Mesothelial cell of epicardium (in vitro differentiated cells): ENCODE results near the gene PTPRR. TPM values are rescaled to one million over a fixed set of nuclear protein-coding genes. Genes with fewer than 3 reads are reported as not detected.

Experiments
- DNase-seq, 2 experiments: peaks; one replicate each; pipeline ENCODE4 v3.0.0; 2021; ENCODE audit warnings: low spot score in 2 of 2; ENCODE audit not compliant: unreplicated experiment in 2 of 2
- H3K27ac Mint-ChIP-seq: 2 replicates; pipeline ENCODE4 v1.8.0; 2021; ENCODE audit warnings: mixed read lengths
- H3K27me3 Mint-ChIP-seq: 2 replicates; pipeline ENCODE4 v1.8.0; 2021; ENCODE audit warnings: low read depth, mixed read lengths
- H3K36me3 Mint-ChIP-seq: 2 replicates; pipeline ENCODE4 v1.8.0; 2021; ENCODE audit warnings: mixed read lengths
- H3K4me1 Mint-ChIP-seq: 2 replicates; pipeline ENCODE4 v1.8.0; 2021; ENCODE audit warnings: mixed read lengths
- H3K4me3 Mint-ChIP-seq: 2 replicates; pipeline ENCODE4 v1.8.0; 2021; ENCODE audit warnings: mild to moderate bottlenecking, moderate library complexity, mixed read lengths
- H3K9me3 Mint-ChIP-seq: 2 replicates; pipeline ENCODE4 v1.8.0; 2021; ENCODE audit warnings: mixed read lengths
- total RNA-seq: library from RNA; stranded (reverse); gene quantifications from 3 replicates; pipeline ENCODE4 v1.2.1, GENCODE V29; 2021
- TF ChIP-seq, protein P1 (sequence below): fragments of 200-600 bp; sonication (generic); IDR thresholded peaks from one replicate; pipeline ENCODE4 v1.5.0; 2021; ENCODE audit warnings: antibody characterized with exemption; ENCODE audit not compliant: unreplicated experiment

PTPRR gene, protein sequence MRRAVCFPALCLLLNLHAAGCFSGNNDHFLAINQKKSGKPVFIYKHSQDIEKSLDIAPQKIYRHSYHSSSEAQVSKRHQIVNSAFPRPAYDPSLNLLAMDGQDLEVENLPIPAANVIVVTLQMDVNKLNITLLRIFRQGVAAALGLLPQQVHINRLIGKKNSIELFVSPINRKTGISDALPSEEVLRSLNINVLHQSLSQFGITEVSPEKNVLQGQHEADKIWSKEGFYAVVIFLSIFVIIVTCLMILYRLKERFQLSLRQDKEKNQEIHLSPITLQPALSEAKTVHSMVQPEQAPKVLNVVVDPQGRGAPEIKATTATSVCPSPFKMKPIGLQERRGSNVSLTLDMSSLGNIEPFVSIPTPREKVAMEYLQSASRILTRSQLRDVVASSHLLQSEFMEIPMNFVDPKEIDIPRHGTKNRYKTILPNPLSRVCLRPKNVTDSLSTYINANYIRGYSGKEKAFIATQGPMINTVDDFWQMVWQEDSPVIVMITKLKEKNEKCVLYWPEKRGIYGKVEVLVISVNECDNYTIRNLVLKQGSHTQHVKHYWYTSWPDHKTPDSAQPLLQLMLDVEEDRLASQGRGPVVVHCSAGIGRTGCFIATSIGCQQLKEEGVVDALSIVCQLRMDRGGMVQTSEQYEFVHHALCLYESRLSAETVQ
- total RNA-seq: 0.38 to 0.60 TPM (median 0.52 TPM) in 3 replicates

DNA sequence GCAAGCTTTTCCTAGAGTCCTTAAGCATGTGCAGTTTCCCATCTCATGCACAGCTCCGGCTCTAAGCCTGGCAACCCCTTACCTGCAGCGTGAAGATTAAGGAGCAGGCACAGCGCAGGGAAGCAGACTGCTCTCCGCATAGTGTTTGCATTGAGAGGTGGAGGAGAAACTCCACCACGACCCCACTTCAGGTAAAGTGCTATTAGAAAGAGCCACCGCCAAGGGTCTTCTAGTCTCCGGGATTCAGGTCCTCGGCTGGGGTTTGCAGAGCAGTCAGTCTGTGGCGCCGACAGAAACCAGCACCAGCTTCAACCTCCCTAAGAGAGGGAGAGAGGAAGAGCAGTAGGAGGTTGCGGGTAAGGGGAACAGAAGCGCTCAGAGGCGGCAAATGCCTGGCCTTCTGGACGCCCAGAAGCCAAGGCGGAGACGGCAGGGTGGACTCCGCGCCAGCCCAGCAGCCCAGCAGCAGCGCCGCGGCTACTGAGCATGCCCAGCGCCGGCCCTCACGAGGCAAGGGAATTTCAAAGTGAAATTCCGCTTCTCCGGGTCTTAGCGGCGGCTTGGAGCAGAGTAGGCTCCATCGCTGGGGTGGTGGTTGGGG, at the start of gene PTPRR:
TSS of gene PTPRR (minus strand) at position 488 of the 601 bp plus-strand sequence. CDS start at position 140, 348 bp downstream.
- Mint-ChIP-seq H3K27ac (no peak within 1 kb of the TSS), H3K27me3 (peaks cover 60% of the 10 kb centered on the region), H3K4me3 (peak within 1 kb of the TSS; percentile 21), H3K4me1 (peaks cover 1% of the 10 kb centered on the region), H3K9me3 (no peaks in the 10 kb centered on the region), H3K36me3 (no peaks in the 10 kb centered on the region)
- DNase-seq: no peak
- TF ChIP-seq, protein P1, sequence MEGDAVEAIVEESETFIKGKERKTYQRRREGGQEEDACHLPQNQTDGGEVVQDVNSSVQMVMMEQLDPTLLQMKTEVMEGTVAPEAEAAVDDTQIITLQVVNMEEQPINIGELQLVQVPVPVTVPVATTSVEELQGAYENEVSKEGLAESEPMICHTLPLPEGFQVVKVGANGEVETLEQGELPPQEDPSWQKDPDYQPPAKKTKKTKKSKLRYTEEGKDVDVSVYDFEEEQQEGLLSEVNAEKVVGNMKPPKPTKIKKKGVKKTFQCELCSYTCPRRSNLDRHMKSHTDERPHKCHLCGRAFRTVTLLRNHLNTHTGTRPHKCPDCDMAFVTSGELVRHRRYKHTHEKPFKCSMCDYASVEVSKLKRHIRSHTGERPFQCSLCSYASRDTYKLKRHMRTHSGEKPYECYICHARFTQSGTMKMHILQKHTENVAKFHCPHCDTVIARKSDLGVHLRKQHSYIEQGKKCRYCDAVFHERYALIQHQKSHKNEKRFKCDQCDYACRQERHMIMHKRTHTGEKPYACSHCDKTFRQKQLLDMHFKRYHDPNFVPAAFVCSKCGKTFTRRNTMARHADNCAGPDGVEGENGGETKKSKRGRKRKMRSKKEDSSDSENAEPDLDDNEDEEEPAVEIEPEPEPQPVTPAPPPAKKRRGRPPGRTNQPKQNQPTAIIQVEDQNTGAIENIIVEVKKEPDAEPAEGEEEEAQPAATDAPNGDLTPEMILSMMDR: no peak

DNA sequence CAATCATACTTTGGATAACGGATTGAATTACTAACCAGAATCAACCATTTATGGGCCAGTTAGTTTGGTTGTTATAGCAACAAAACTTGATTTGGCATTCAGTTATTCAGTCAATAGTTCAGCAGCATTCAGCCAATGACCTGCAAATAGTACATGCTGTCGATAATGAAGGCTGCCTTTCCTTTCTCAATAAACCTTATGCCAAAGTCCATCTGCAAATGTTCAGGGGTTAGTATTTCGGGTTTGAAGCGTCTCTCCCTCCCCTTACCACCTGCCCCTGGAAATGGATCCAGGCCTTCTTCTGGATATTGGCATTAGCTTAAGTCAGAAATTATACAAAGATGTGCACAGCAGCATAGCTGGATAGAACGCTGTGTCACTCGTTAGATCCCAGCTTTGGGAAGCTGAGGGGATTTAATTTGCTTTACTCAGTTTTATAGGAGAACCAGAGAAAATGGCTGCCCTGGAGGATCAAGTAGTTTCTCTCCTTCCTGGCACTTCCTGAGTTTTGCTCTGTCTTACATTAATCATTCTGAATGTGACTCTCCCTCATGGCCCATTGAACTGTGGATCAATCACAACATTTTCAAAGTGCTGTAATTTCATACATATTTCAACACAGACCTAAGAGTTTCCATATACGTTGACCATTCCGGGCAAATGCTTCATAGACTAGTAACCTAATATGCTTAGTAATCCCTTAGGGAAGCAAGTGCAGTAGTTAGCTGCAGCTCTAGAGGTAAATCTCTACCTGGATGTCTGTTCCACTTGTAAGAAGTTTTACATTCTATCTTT, 46.7 kb upstream of the PTPRR start:
- peaks cover 3% of the 10 kb centered on the region for H3K9me3 Mint-ChIP-seq

DNA sequence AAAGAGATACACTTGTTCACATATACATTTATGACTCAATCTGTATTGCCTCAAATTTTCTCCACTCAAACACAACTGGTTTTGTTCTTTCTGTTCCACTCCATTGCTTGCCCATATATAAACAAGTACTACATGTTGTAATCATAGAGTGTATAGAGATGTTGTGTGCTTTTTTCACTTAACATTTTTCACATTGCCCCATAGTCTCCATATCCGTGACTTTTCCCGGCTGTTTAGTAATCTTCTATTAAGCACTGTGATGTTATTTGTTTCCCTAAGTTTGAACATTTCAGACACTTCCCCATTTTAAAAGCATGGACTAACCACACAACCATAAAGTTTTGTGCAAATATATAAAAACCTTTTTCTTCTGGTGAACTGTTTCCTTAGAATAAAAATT, 45.5 kb upstream of the PTPRR start:
- Mint-ChIP-seq H3K9me3 (peaks cover 3% of the 10 kb centered on the region), H3K4me3 (no peak overlapping the region), H3K27me3 (no peaks in the 10 kb centered on the region), H3K4me1 (no peaks in the 10 kb centered on the region), H3K36me3 (no peaks in the 10 kb centered on the region), H3K27ac (no peak overlapping the region)
- TF ChIP-seq, protein P1: no peak
- DNase-seq: no peak

More for the DNA sequence above, 46.7 kb upstream of the PTPRR start:
- DNase-seq: no peak
- Mint-ChIP-seq H3K36me3 (no peaks in the 10 kb centered on the region), H3K4me3 (no peak overlapping the region), H3K27me3 (no peaks in the 10 kb centered on the region), H3K4me1 (no peaks in the 10 kb centered on the region), H3K27ac (no peak overlapping the region)
- TF ChIP-seq, protein P1: no peak

DNA sequence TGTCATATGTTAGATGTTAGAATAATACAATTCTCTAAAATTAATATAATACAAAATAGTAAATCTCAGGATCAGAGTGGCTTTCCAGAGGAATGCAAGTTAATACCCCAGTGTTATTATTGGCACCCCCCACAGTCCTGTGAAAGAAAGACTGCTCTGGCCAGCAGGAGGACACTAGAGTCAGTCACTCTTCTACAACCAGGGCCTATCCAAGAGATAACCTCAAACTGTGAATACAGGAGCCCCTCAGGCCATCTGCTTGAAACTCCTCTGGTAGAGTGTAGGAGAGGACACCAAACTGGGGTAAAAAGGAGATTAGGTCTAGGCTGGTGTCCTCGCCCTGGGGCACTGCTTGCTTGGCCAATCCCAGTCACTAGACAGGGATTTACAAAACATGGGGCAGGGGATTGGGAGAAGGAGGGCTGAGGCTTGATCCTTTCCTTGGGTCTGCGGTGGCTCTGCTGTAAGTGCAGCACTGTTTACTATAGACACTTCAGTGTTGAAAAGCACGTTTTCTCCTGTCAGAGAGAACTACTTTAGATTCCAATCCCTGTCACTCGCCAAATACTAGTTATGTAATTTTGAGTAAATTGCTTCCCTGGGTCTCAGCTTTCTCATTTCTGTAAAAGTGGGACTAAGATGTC, 44.5 kb upstream of the PTPRR start:
- peaks cover 3% of the 10 kb centered on the region for H3K9me3 Mint-ChIP-seq
- H3K36me3 Mint-ChIP-seq: no peaks in the 10 kb centered on the region
- no peak overlapping the region for H3K4me3 Mint-ChIP-seq
- no peak for DNase-seq
- no peak overlapping the region for H3K27ac Mint-ChIP-seq
- H3K4me1 Mint-ChIP-seq: no peaks in the 10 kb centered on the region
- no peaks in the 10 kb centered on the region for H3K27me3 Mint-ChIP-seq
- TF ChIP-seq, protein P1: no peak
